H1 (cell line): ENCODE data around the gene OLR1. TPM values are rescaled to one million over a fixed set of nuclear protein-coding genes. Genes with fewer than 3 reads are reported as not detected.
A peak's percentile ranks its signal among the peaks of the same experiment; 100 is the strongest.

Experiments
- CTCF ChIA-PET: fragments of 300-600 bp; sonication (Branson Sonifier 250); formaldehyde crosslinking; loops from one replicate; lab custom pipeline; 2021; ENCODE audit not compliant: partially characterized antibody; lab: Charles Lee
- POLR2A ChIA-PET: fragments of 300-600 bp; sonication (Branson Sonifier 250); formaldehyde crosslinking; loops from one replicate; lab custom pipeline; 2021; ENCODE audit warnings: inconsistent platforms; ENCODE audit not compliant: partially characterized antibody; lab: Charles Lee
- DNase-seq, 2 experiments: peaks; one replicate each; pipeline versions ENCODE4 v3.0.0 to v3.0.0-alpha.2; 2010 to 2022; ENCODE audit warnings: low spot score in 2 of 2, low read depth in 1 of 2, mixed read lengths in 1 of 2
- FAIRE-seq: peaks from 2 replicates; lab custom pipeline; 2011; peaks lifted over from hg19 to GRCh38; lab: Jason Lieb, UNC
- H2AFZ ChIP-seq: 2 replicates; pipeline ENCODE4 v1.8.1; 2012; ENCODE audit warnings: low read length, inconsistent platforms
- H2AK5ac ChIP-seq: 2 replicates; pipeline ENCODE4 v1.6.1; 2013; ENCODE audit warnings: low read depth, low read length
- H2BK120ac ChIP-seq: replicated peaks from 2 replicates; pipeline ENCODE3; 2013; ENCODE audit warnings: low read depth, low read length, inconsistent platforms
- H2BK12ac ChIP-seq: 2 replicates; pipeline ENCODE4 v1.6.1; 2013; ENCODE audit warnings: low read depth, low read length
- H2BK15ac ChIP-seq: 2 replicates; pipeline ENCODE4 v1.6.1; 2013; ENCODE audit warnings: low read length
- H2BK20ac ChIP-seq: 2 replicates; pipeline ENCODE4 v1.6.1; 2013; ENCODE audit warnings: low read length
- H2BK5ac ChIP-seq: 2 replicates; pipeline ENCODE4 v1.6.1; 2013; ENCODE audit warnings: low read depth, low read length
- H3K14ac ChIP-seq: 2 replicates; pipeline ENCODE4 v1.6.1; 2013; ENCODE audit warnings: inconsistent platforms; ENCODE audit not compliant: insufficient read length
- H3K18ac ChIP-seq: 2 replicates; pipeline ENCODE4 v1.6.1; 2013; ENCODE audit warnings: low read length; ENCODE audit errors: extremely low read depth
- H3K23ac ChIP-seq: 2 replicates; pipeline ENCODE4 v1.6.1; 2013; ENCODE audit warnings: inconsistent platforms; ENCODE audit not compliant: insufficient read length
- H3K23me2 ChIP-seq: 2 replicates; pipeline ENCODE4 v1.6.1; 2013; ENCODE audit warnings: low read depth, low read length
- H3K27ac ChIP-seq: 2 replicates; pipeline ENCODE4 v1.6.1; 2011; ENCODE audit warnings: low read depth, low read length, inconsistent platforms
- H3K27me3 ChIP-seq, 4 experiments: replicated peaks in 1 of 4; 1 replicate in 1 of 4; 2 replicates in 3 of 4; pipeline versions ENCODE4 v1.6.1 to v1.8.1; 2011 to 2013; ENCODE audit warnings: low read length in 3 of 4, mild to moderate bottlenecking in 3 of 4, inconsistent platforms in 2 of 4, mixed read lengths in 2 of 4, moderate library complexity in 1 of 4; ENCODE audit not compliant: control insufficient read depth in 3 of 4, insufficient read depth in 3 of 4; ENCODE audit errors: extremely low read depth in 1 of 4
- H3K36me3 ChIP-seq, 4 experiments: 2 replicates each; pipeline versions ENCODE4 v1.6.1 to v1.8.1; 2011 to 2013; ENCODE audit warnings: mild to moderate bottlenecking in 4 of 4, low read length in 3 of 4, moderate library complexity in 2 of 4, control low read depth in 1 of 4, inconsistent platforms in 1 of 4; ENCODE audit not compliant: insufficient read depth in 4 of 4, control insufficient read depth in 2 of 4
- H3K4ac ChIP-seq: replicated peaks from 2 replicates; pipeline ENCODE3; 2013; ENCODE audit warnings: low read length, low read depth, mixed read lengths, inconsistent platforms; ENCODE audit not compliant: insufficient read length
- H3K4me1 ChIP-seq, 4 experiments: replicated peaks in 1 of 4; 1 replicate in 1 of 4; 2 replicates in 3 of 4; pipeline versions ENCODE4 v1.6.1 to v1.8.1; 2011 to 2013; ENCODE audit warnings: low read length in 3 of 4, inconsistent platforms in 2 of 4, mixed read lengths in 1 of 4; ENCODE audit not compliant: insufficient read depth in 4 of 4, control insufficient read depth in 3 of 4
- H3K4me2 ChIP-seq, 2 experiments: 2 replicates each; pipeline versions ENCODE4 v1.6.1 to v1.8.1; 2011 to 2013; ENCODE audit warnings: low read depth in 2 of 2, low read length in 2 of 2, control low read depth in 1 of 2, inconsistent platforms in 1 of 2, mild to moderate bottlenecking in 1 of 2; ENCODE audit not compliant: insufficient read depth in 1 of 2
- H3K4me3 ChIP-seq, 4 experiments: fragments of 200-600, 300-600 bp in 1 of 4; sonication (generic), shearing (Covaris generic), sonication (Bioruptor Twin) in 1 of 4; 2 replicates each; pipeline versions ENCODE4 v1.5.1 to v1.8.1; 2011 to 2016; ENCODE audit warnings: low read length in 4 of 4, low read depth in 3 of 4, control low read depth in 2 of 4, inconsistent platforms in 2 of 4, mild to moderate bottlenecking in 2 of 4, mixed read lengths in 1 of 4, moderate library complexity in 1 of 4; ENCODE audit not compliant: insufficient read depth in 2 of 4; ENCODE audit errors: extremely low read depth in 1 of 4
- H3K56ac ChIP-seq: replicated peaks from 2 replicates; pipeline ENCODE3; 2013; ENCODE audit warnings: low read depth, mild to moderate bottlenecking, mixed read lengths, low read length, inconsistent platforms; ENCODE audit not compliant: insufficient read length
- H3K79me1 ChIP-seq: 2 replicates; pipeline ENCODE4 v1.6.1; 2013; ENCODE audit warnings: low read depth, low read length, control low read depth
- H3K79me2 ChIP-seq, 2 experiments: 2 replicates each; pipeline versions ENCODE4 v1.6.1 to v1.8.1; 2012 to 2013; ENCODE audit warnings: low read length in 2 of 2, mild to moderate bottlenecking in 2 of 2, inconsistent platforms in 1 of 2; ENCODE audit not compliant: insufficient read depth in 2 of 2, control insufficient read depth in 1 of 2
- H3K9ac ChIP-seq, 4 experiments: replicated peaks in 1 of 4; 1 replicate in 1 of 4; 2 replicates in 3 of 4; pipeline versions ENCODE4 v1.6.1 to v1.8.1; 2011 to 2013; ENCODE audit warnings: low read depth in 3 of 4, low read length in 3 of 4, control low read depth in 2 of 4, mild to moderate bottlenecking in 2 of 4, moderate library complexity in 2 of 4, inconsistent platforms in 1 of 4; ENCODE audit errors: extremely low read depth in 1 of 4
- H3K9me3 ChIP-seq, 2 experiments: 2 replicates each; pipeline versions ENCODE4 v1.6.1 to v1.8.1; 2012 to 2013; ENCODE audit warnings: mild to moderate bottlenecking in 2 of 2, moderate library complexity in 2 of 2, control low read depth in 1 of 2, inconsistent platforms in 1 of 2, low read depth in 1 of 2, low read length in 1 of 2, mixed read lengths in 1 of 2; ENCODE audit not compliant: insufficient read depth in 2 of 2
- H4K20me1 ChIP-seq, 2 experiments: replicated peaks in 1 of 2; 2 replicates each; pipeline versions ENCODE3 to v1.8.1; 2011 to 2013; ENCODE audit warnings: inconsistent platforms in 2 of 2, low read length in 2 of 2, mild to moderate bottlenecking in 1 of 2; ENCODE audit not compliant: insufficient read depth in 2 of 2, control insufficient read depth in 1 of 2
- H4K5ac ChIP-seq: 2 replicates; pipeline ENCODE4 v1.6.1; 2013; ENCODE audit warnings: low read length, low read depth, mixed read lengths, inconsistent platforms; ENCODE audit not compliant: insufficient read length
- H4K8ac ChIP-seq: 2 replicates; pipeline ENCODE4 v1.8.0; 2013; ENCODE audit warnings: mild to moderate bottlenecking, moderate library complexity, low read length, inconsistent platforms; ENCODE audit not compliant: insufficient read depth; ENCODE audit errors: extremely low read depth
- H4K91ac ChIP-seq: replicated peaks from 2 replicates; pipeline ENCODE3; 2013; ENCODE audit warnings: low read length, mixed read lengths, inconsistent platforms; ENCODE audit not compliant: insufficient read length
- BCL11A ChIP-seq, 2 experiments: IDR thresholded peaks; one replicate each; pipeline ENCODE4 v1.6.1; 2011; ENCODE audit warnings: low read depth in 2 of 2, low read length in 2 of 2, mild to moderate bottlenecking in 2 of 2
- CEBPB ChIP-seq: IDR thresholded peaks from 2 replicates; pipeline ENCODE4 v1.6.1; 2012; ENCODE audit warnings: low read depth, low read length
- CHD1 ChIP-seq: IDR thresholded peaks from 2 replicates; pipeline ENCODE4 v1.6.1; 2012; ENCODE audit warnings: low read depth, low read length, improper control_type of control experiment
- HDAC2 ChIP-seq, 2 experiments: fragments of 300-600 bp in 1 of 2; sonication (generic) in 1 of 2; IDR thresholded peaks; 2 replicates each; pipeline ENCODE4 v1.6.1; 2011 to 2012; ENCODE audit warnings: low read depth in 2 of 2, low read length in 2 of 2, mild to moderate bottlenecking in 2 of 2, moderate library complexity in 2 of 2, borderline replicate concordance in 1 of 2, inconsistent platforms in 1 of 2
- KDM5A ChIP-seq: fragments of 200-600 bp; IDR thresholded peaks from 2 replicates; pipeline ENCODE4 v1.7.1; 2012; ENCODE audit warnings: mild to moderate bottlenecking, low read length, inconsistent platforms, mixed read lengths
- NANOG ChIP-seq: IDR thresholded peaks from 2 replicates; pipeline ENCODE4 v1.6.1; 2011; ENCODE audit warnings: low read length, low read depth, mild to moderate bottlenecking, inconsistent platforms; ENCODE audit not compliant: insufficient read depth, poor library complexity, severe bottlenecking
- RXRA ChIP-seq: IDR thresholded peaks from 2 replicates; pipeline ENCODE4 v1.6.1; 2011; ENCODE audit warnings: low read depth, mild to moderate bottlenecking, low read length, moderate library complexity; ENCODE audit not compliant: insufficient read depth
- SP2 ChIP-seq: IDR thresholded peaks from 2 replicates; pipeline ENCODE4 v1.6.1; 2012; ENCODE audit warnings: mild to moderate bottlenecking, low read length, inconsistent platforms
- YY1 ChIP-seq: IDR thresholded peaks from 2 replicates; pipeline ENCODE4 v1.6.1; 2011; ENCODE audit warnings: low read depth, mild to moderate bottlenecking, low read length
- WGBS, 2 experiments: shearing (Covaris generic) in 1 of 2; methylation state at CpG; one replicate each; pipeline versions ENCODE4 v1.1.6 to v1.1.7; 2013 to 2015; ENCODE audit warnings: low lambda C conversion rate in 2 of 2, mixed read lengths in 2 of 2, inconsistent platforms in 1 of 2, low coverage in 1 of 2, missing lambda C conversion rate in 1 of 2; ENCODE audit not compliant: insufficient replicate concordance in 2 of 2, insufficient coverage in 1 of 2, insufficient read length in 1 of 2; ENCODE audit errors: extremely low coverage in 1 of 2, missing lambda C conversion rate in 1 of 2; 5-methylcytosine and 5-hydroxymethylcytosine counted together
- polyA plus RNA-seq, 7 experiments: library from polyadenylated mRNA; depleted of rRNA in 3 of 7; stranded (reverse) in 5 of 7; unstranded in 2 of 7; fragments of >200 nt in 5 of 7; fragments of 200-250 nt in 2 of 7; gene quantifications; 1 replicate in 5 of 7; 2 replicates in 1 of 7; 4 replicates in 1 of 7; pipeline versions ENCODE4 v1.2.1 to v1.2.3, GENCODE V29; 2011 to 2013; ENCODE audit warnings: missing spikeins in 2 of 7, mixed read lengths in 2 of 7
- total RNA-seq: library from RNA; stranded (reverse); fragmentation: NEBNext Ultra II Directional; extraction: Animal tissue kit (Norgen Biotek cat#: 25700); gene quantifications from 2 replicates; pipeline ENCODE4 v1.2.1, GENCODE V29; 2021
- TF ChIP-seq, protein P1 (sequence below), 3 experiments: IDR thresholded peaks; 1 replicate in 2 of 3; 2 replicates in 1 of 3; pipeline versions ENCODE4 v1.5.1 to v1.6.1; 2011; ENCODE audit warnings: low read length in 3 of 3, mild to moderate bottlenecking in 3 of 3, inconsistent platforms in 2 of 3, low read depth in 1 of 3, moderate library complexity in 1 of 3; ENCODE audit not compliant: insufficient read depth in 1 of 3; ENCODE audit errors: control extremely low read depth in 1 of 3

OLR1 gene
- total and polyA plus RNA-seq, 2 of the 8 experiments (the other 6 are each of a cell fraction or from before 2014, with no cell fraction given), result not detected

DNA sequence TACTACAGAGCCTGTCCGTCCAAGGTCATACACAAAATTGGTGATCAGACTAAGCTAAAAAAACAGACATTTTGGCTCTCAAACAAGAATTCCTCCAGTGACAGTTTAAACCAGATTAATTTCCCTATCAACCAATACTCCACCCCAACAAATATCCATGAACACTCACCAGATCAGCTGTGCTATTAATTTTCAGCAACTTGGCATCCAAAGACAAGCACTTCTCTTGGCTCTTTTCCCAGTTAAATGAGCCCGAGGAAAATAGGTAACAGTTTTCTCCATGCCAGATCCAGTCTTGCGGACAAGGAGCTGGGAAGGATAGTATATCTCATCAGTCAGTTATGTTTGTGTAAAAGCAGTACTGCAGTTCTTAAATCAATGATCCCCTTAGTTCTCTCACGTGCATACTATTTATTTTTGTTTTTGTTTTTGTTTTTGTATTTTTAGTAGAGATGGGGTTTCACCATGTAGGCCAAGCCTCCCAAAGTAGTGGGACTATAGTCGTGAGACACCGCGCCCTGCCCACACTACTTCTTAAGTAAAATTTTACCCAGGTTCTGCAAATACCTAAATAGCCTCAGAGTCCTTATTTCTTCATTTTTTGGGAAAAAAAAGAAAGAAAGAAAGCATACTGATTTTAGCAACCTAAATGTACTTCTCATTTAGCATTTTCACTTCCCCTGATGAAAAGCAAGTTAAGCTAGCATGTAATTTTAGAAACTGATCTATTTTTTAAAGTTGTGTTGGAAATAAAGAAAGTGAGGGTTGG lies 11.1 kb downstream of the OLR1 start:
- no peaks in the 10 kb centered on the region for H3K36me3 ChIP-seq
- TF ChIP-seq HDAC2 (IDR thresholded peaks at IDR 0.05; ENCODE audit: borderline replicate concordance in 1 of 2, low read depth in 2 of 2, low read length in 2 of 2) (no peak), YY1 (no peak), KDM5A (no peak), CHD1 (no peak), NANOG (no peak), CEBPB (no peak), RXRA (no peak), BCL11A (IDR thresholded peaks at IDR 0.05; ENCODE audit: low read depth in 2 of 2, low read length in 2 of 2) (no peak), SP2 (no peak)
- TF ChIP-seq, protein P1, sequence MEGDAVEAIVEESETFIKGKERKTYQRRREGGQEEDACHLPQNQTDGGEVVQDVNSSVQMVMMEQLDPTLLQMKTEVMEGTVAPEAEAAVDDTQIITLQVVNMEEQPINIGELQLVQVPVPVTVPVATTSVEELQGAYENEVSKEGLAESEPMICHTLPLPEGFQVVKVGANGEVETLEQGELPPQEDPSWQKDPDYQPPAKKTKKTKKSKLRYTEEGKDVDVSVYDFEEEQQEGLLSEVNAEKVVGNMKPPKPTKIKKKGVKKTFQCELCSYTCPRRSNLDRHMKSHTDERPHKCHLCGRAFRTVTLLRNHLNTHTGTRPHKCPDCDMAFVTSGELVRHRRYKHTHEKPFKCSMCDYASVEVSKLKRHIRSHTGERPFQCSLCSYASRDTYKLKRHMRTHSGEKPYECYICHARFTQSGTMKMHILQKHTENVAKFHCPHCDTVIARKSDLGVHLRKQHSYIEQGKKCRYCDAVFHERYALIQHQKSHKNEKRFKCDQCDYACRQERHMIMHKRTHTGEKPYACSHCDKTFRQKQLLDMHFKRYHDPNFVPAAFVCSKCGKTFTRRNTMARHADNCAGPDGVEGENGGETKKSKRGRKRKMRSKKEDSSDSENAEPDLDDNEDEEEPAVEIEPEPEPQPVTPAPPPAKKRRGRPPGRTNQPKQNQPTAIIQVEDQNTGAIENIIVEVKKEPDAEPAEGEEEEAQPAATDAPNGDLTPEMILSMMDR (IDR thresholded peaks at IDR 0.05; ENCODE audit: control extremely low read depth in 1 of 3, insufficient read depth in 1 of 3, low read depth in 1 of 3, low read length in 3 of 3), result no peak

More for the DNA sequence above, 11.1 kb downstream of the OLR1 start:
- no peak overlapping the region for H3K18ac ChIP-seq
- no peaks in the 10 kb centered on the region for H3K9me3 ChIP-seq
- H2BK15ac ChIP-seq, result no peak overlapping the region
- no peak overlapping the region for H2BK12ac ChIP-seq
- DNase-seq, result no peak
- no peaks in the 10 kb centered on the region for H3K27me3 ChIP-seq
- no peak overlapping the region for H3K4me3 ChIP-seq
- 0 out of 2 replicates have a peak overlapping the region, but pooled peaks have one; percentile 25 for H2AFZ ChIP-seq
- H3K4me1 ChIP-seq, result no peaks in the 10 kb centered on the region
- H3K79me2 ChIP-seq, result no peaks in the 10 kb centered on the region
- ChIA-PET POLR2A (no interaction called here), CTCF (interaction anchor here (0.7 to 1.8 kb wide), 6 partner anchors 8 to 237 kb away, joined by 3 to 5 read pairs (median 3); no protein-coding TSS in a partner anchor)
- no peak overlapping the region for H3K4me2 ChIP-seq
- no peak overlapping the region for H3K27ac ChIP-seq
- H4K8ac ChIP-seq, result no peak overlapping the region
- no peak overlapping the region for H2AK5ac ChIP-seq
- no peak for FAIRE-seq
- no peaks in the 10 kb centered on the region for H4K20me1 ChIP-seq
- no peak overlapping the region for H4K91ac ChIP-seq
- H2BK5ac ChIP-seq, result no peak overlapping the region
- no peaks in the 10 kb centered on the region for H3K23me2 ChIP-seq
- H3K14ac ChIP-seq, result no peak overlapping the region
- H3K4ac ChIP-seq, result no peak overlapping the region
- H2BK120ac ChIP-seq, result no peak overlapping the region
- no peaks in the 10 kb centered on the region for H3K79me1 ChIP-seq
- no peak overlapping the region for H3K23ac ChIP-seq
- WGBS, 2 experiments, result 86% methylated on average over 7 of the region's 7 CpGs; no CpG with 5 or more reads in 1 of the 2 experiments
- H2BK20ac ChIP-seq, result no peak overlapping the region
- no peak overlapping the region for H3K56ac ChIP-seq
- no peak overlapping the region for H4K5ac ChIP-seq
- no peak overlapping the region for H3K9ac ChIP-seq
